A549 (cell line): ENCODE results near the gene GALT. TPM values are rescaled to one million over a fixed set of nuclear protein-coding genes. Genes with fewer than 3 reads are reported as not detected.

Source experiments
- ATAC-seq, 2 experiments: fragments of 200-7000 bp in 1 of 2; fragments of >200 bp in 1 of 2; cut with Nextera tagmentation in 1 of 2; cut with Tn5 transposase in 1 of 2; 3 replicates each; pipeline versions ENCODE4 v1.8.0 to v1.9.1; 2018 to 2020; ENCODE audit warnings: mild to moderate bottlenecking in 1 of 2, moderate library complexity in 1 of 2
- CTCF ChIA-PET: fragments of 300-600 bp; sonication (Branson Sonifier 250); formaldehyde crosslinking; extraction: SDS; loops from one replicate; lab custom pipeline; 2021; ENCODE audit warnings: antibody characterized with exemption, inconsistent platforms; lab: Yijun Ruan, JAX
- POLR2A ChIA-PET: fragments of 350-600 bp; formaldehyde crosslinking; extraction: SDS; loops from one replicate; lab custom pipeline; 2021; ENCODE audit warnings: antibody characterized with exemption, inconsistent platforms; lab: Yijun Ruan, JAX
- DNase-seq, 2 experiments: peaks; one replicate each; pipeline versions ENCODE4 v3.0.0 to v3.0.0-alpha.2; 2011 to 2016; ENCODE audit warnings: low read depth in 1 of 2, low spot score in 1 of 2
- FAIRE-seq: peaks from 2 replicates; lab custom pipeline; 2011; peaks lifted over from hg19 to GRCh38; lab: Jason Lieb, UNC
- H3K27ac ChIP-seq, 2 experiments: fragments of >200 bp; sonication (Bioruptor Twin); formaldehyde crosslinking; 3 replicates each; pipeline ENCODE4 v1.5.1; 2016 to 2017
- H3K4me1 ChIP-seq: fragments of >200 bp; sonication (Bioruptor Twin); formaldehyde crosslinking; 3 replicates; pipeline ENCODE4 v1.6.1; 2016
- H3K4me2 ChIP-seq: fragments of >200 bp; sonication (Bioruptor Twin); formaldehyde crosslinking; 3 replicates; pipeline ENCODE4 v1.6.1; 2016
- H3K4me3 ChIP-seq: fragments of >200 bp; sonication (Bioruptor Twin); formaldehyde crosslinking; 3 replicates; pipeline ENCODE4 v1.5.1; 2016
- H3K9me3 ChIP-seq: fragments of >200 bp; sonication (Bioruptor Twin); formaldehyde crosslinking; 3 replicates; pipeline ENCODE4 v1.6.1; 2016
- CBX8 ChIP-seq: fragments of 200-600 bp; sonication (generic); IDR thresholded peaks from 2 replicates; pipeline ENCODE4 v1.6.1; 2016
- CHD2 ChIP-seq: fragments of 150-350 bp; IDR thresholded peaks from 2 replicates; pipeline ENCODE4 v1.6.1; 2014; ENCODE audit warnings: low read length; ENCODE audit not compliant: partially characterized antibody
- E2F6 ChIP-seq: IDR thresholded peaks from 2 replicates; pipeline ENCODE4 v1.6.1; 2012; ENCODE audit warnings: low read depth, borderline replicate concordance
- HDAC2 ChIP-seq: fragments of 200-600 bp; sonication (generic); IDR thresholded peaks from 2 replicates; pipeline ENCODE4 v1.6.1; 2016
- HOXA7 ChIP-seq: fragments of 250-450 bp; sonication (Bioruptor Pico); IDR thresholded peaks from 2 replicates; pipeline ENCODE4 v1.5.0; 2020; ENCODE audit warnings: mild to moderate bottlenecking, moderate library complexity
- HOXB13 ChIP-seq: fragments of 250-450 bp; sonication (Bioruptor Pico); IDR thresholded peaks from 2 replicates; pipeline ENCODE4 v1.5.0; 2020; ENCODE audit warnings: low read depth, mild to moderate bottlenecking, moderate library complexity
- JUN ChIP-seq, 2 experiments: fragments of >200 bp; sonication (Bioruptor Twin); formaldehyde crosslinking; IDR thresholded peaks; 2 replicates in 1 of 2; 3 replicates in 1 of 2; pipeline ENCODE4 v1.6.1; 2016 to 2017
- MAZ ChIP-seq: fragments of 150-350 bp; IDR thresholded peaks from 2 replicates; pipeline ENCODE4 v1.6.1; 2014; ENCODE audit warnings: antibody characterized with exemption, low read depth, low read length, borderline replicate concordance
- MYC ChIP-seq: IDR thresholded peaks from 2 replicates; pipeline ENCODE4 v1.6.1; 2012; ENCODE audit warnings: mild to moderate bottlenecking, inconsistent platforms, low read length, improper control_type of control experiment, borderline replicate concordance
- NPAS2 ChIP-seq: fragments of 250-450 bp; sonication (Bioruptor Pico); IDR thresholded peaks from 2 replicates; pipeline ENCODE4 v1.8.0; 2022; ENCODE audit warnings: mild to moderate bottlenecking, moderate library complexity, borderline replicate concordance
- POLR2A ChIP-seq: IDR thresholded peaks from 2 replicates; pipeline ENCODE4 v1.6.1; 2012; ENCODE audit warnings: mild to moderate bottlenecking, low read length
- POLR2AphosphoS2 ChIP-seq: conservative IDR thresholded peaks from 2 replicates; pipeline ENCODE4 v1.6.1; 2012; ENCODE audit warnings: low read length, improper control_type of control experiment, inconsistent platforms
- RAD21 ChIP-seq, 2 experiments: fragments of >200 bp in 1 of 2; sonication (Bioruptor Twin) in 1 of 2; formaldehyde crosslinking in 1 of 2; IDR thresholded peaks in 1 of 2; conservative IDR thresholded peaks in 1 of 2; 2 replicates in 1 of 2; 3 replicates in 1 of 2; pipeline ENCODE4 v1.6.1; 2012 to 2018; ENCODE audit warnings: inconsistent platforms in 1 of 2
- REST ChIP-seq: fragments of 200-600 bp; sonication (generic); IDR thresholded peaks from 2 replicates; pipeline ENCODE4 v1.6.1; 2016; ENCODE audit warnings: antibody characterized with exemption, mild to moderate bottlenecking, moderate library complexity
- RNF2 ChIP-seq: fragments of 200-600 bp; sonication (generic); IDR thresholded peaks from 2 replicates; pipeline ENCODE4 v1.6.1; 2016; ENCODE audit warnings: low read depth, mild to moderate bottlenecking, antibody characterized with exemption, moderate library complexity, borderline replicate concordance
- SREBF2 ChIP-seq: fragments of 450-650 bp; IDR thresholded peaks from 2 replicates; pipeline ENCODE4 v1.6.1; 2014; ENCODE audit warnings: mild to moderate bottlenecking, moderate library complexity
- TFCP2L1 ChIP-seq: fragments of 250-450 bp; sonication (Bioruptor Pico); IDR thresholded peaks from 2 replicates; pipeline ENCODE4 v1.5.0; 2021; ENCODE audit warnings: mild to moderate bottlenecking
- ZFP36 ChIP-seq: fragments of 450-650 bp; IDR thresholded peaks from 2 replicates; pipeline ENCODE4 v1.6.1; 2014; ENCODE audit warnings: borderline replicate concordance; ENCODE audit not compliant: partially characterized antibody
- ZNF302 ChIP-seq: fragments of 250-450 bp; sonication (Bioruptor Pico); IDR thresholded peaks from 2 replicates; pipeline ENCODE4 v1.9.0; 2021; ENCODE audit warnings: inconsistent platforms, mild to moderate bottlenecking, moderate library complexity
- ZSCAN20 ChIP-seq: fragments of 250-450 bp; sonication (Bioruptor Pico); IDR thresholded peaks from 2 replicates; pipeline ENCODE4 v1.8.0; 2022; ENCODE audit warnings: mild to moderate bottlenecking, moderate library complexity
- WGBS: methylation state at CpG from one replicate; pipeline ENCODE4 v1.1.6; 2017; ENCODE audit errors: missing lambda C conversion rate; 5-methylcytosine and 5-hydroxymethylcytosine counted together
- polyA plus RNA-seq, 4 experiments: library from polyadenylated mRNA; depleted of rRNA in 3 of 4; stranded (reverse); fragments of >200 nt; fragmentation: RNase III in 1 of 4; extraction: RNeasy Plus Mini Kit Qiagen cat#74134 plus additional on column Dnase treatment in 1 of 4; gene quantifications; 2 replicates in 3 of 4; 3 replicates in 1 of 4; pipeline ENCODE4 v1.2.3, GENCODE V29; 2011 to 2017
- TF ChIP-seq, protein P1 (sequence below): IDR thresholded peaks from 2 replicates; pipeline ENCODE4 v1.6.1; 2012
- TF ChIP-seq, protein P2 (sequence below): fragments of 150-350 bp; IDR thresholded peaks from 2 replicates; pipeline ENCODE4 v1.6.1; 2014; ENCODE audit warnings: low read depth, mild to moderate bottlenecking, low read length
- TF ChIP-seq, protein P3 (sequence below): fragments of 250-450 bp; sonication (Bioruptor Pico); IDR thresholded peaks from 2 replicates; pipeline ENCODE4 v1.5.0; 2021; ENCODE audit warnings: mild to moderate bottlenecking, moderate library complexity, borderline replicate concordance

GALT gene
- polyA plus RNA-seq, 2 of the 4 experiments (the other 2 are of a cell fraction) = 19.0 to 28.4 TPM

DNA sequence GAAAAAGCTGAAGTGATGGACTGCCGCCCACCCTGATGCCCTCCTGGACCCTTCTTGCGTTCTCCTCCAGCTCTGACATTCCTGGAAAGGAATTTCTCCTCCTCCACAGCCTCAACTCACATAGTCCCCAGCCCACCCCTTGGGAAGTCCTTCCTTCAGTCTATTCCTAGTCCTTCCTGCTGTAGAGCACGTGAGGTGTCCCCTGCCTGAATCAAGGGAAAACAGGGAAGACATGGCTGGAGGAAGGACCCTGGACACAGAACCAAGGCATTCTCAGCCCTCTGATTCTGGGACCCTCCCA, 21.3 kb upstream of the GALT start:
- ATAC-seq (no peak), DNase-seq (no peak)
- ChIA-PET POLR2A (interaction anchor here (1.9 kb wide), 1 partner anchor 13 kb away, joined by 6 read pairs; the partner anchor contains the start of gene SIGMAR1), CTCF (interaction anchor here (1.1 to 7.4 kb wide), 7 partner anchors 9 to 33 kb away, joined by 5 to 118 read pairs (median 11); partner anchors contain the start of genes RPP25L and SIGMAR1)
- H3K4me3 ChIP-seq = no peak overlapping the region
- no peaks in the 10 kb centered on the region for H3K9me3 ChIP-seq
- WGBS = 62% methylated on average over 3 of the region's 3 CpGs
- H3K4me1 ChIP-seq = peaks cover 5% of the 10 kb centered on the region; the same call in 1 of the 3 replicates
- no peak overlapping the region for H3K27ac ChIP-seq
- no peak for TF ChIP-seq HOXA7 (CRISPR knock-in tag)
- no peak for TF ChIP-seq ZFP36
- no peak for TF ChIP-seq HOXB13 (CRISPR knock-in tag)
- no peak for TF ChIP-seq MAZ
- TF ChIP-seq RAD21 (conservative IDR thresholded peaks at IDR 0.05 in 1 of 2, IDR thresholded peaks at IDR 0.05 in 1 of 2) = no peak
- no peak for TF ChIP-seq MYC
- no peak for TF ChIP-seq REST
- TF ChIP-seq ZNF302 (CRISPR knock-in tag) = no peak
- TF ChIP-seq JUN (IDR thresholded peaks at IDR 0.05) = no peak
- TF ChIP-seq NPAS2 (CRISPR knock-in tag) = no peak
- TF ChIP-seq RNF2 = no peak
- TF ChIP-seq, all 56 proteins: peak for 0
- FAIRE-seq = no peak
- no peak overlapping the region for H3K4me2 ChIP-seq

- POLR2A ChIA-PET = no interaction called here
- H3K27ac ChIP-seq = no peak overlapping the region
- peak overlapping the region; percentile 95 for H3K4me2 ChIP-seq
- DNase-seq (no peak), FAIRE-seq (no peak), ATAC-seq (peak in 1 of 2 experiments; percentile 3; a peak in 1 of 6 replicates)
- H3K9me3 ChIP-seq = no peaks in the 10 kb centered on the region
- H3K4me3 ChIP-seq = peak overlapping the region; percentile 49
- H3K4me1 ChIP-seq = peaks cover 13% of the 10 kb centered on the region; the same call in 1 of the 3 replicates
- TF ChIP-seq SREBF2 (no peak), E2F6 (no peak), ZSCAN20 (no peak), TFCP2L1 (no peak), CHD2 (no peak), POLR2AphosphoS2 (no peak), POLR2A (no peak), HDAC2 (no peak), CBX8 (no peak)
- TF ChIP-seq, protein P1, sequence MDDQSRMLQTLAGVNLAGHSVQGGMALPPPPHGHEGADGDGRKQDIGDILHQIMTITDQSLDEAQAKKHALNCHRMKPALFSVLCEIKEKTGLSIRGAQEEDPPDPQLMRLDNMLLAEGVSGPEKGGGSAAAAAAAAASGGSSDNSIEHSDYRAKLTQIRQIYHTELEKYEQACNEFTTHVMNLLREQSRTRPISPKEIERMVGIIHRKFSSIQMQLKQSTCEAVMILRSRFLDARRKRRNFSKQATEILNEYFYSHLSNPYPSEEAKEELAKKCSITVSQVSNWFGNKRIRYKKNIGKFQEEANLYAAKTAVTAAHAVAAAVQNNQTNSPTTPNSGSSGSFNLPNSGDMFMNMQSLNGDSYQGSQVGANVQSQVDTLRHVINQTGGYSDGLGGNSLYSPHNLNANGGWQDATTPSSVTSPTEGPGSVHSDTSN = no peak
- TF ChIP-seq, protein P2, sequence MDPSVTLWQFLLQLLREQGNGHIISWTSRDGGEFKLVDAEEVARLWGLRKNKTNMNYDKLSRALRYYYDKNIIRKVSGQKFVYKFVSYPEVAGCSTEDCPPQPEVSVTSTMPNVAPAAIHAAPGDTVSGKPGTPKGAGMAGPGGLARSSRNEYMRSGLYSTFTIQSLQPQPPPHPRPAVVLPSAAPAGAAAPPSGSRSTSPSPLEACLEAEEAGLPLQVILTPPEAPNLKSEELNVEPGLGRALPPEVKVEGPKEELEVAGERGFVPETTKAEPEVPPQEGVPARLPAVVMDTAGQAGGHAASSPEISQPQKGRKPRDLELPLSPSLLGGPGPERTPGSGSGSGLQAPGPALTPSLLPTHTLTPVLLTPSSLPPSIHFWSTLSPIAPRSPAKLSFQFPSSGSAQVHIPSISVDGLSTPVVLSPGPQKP = no peak
- TF ChIP-seq, protein P3, sequence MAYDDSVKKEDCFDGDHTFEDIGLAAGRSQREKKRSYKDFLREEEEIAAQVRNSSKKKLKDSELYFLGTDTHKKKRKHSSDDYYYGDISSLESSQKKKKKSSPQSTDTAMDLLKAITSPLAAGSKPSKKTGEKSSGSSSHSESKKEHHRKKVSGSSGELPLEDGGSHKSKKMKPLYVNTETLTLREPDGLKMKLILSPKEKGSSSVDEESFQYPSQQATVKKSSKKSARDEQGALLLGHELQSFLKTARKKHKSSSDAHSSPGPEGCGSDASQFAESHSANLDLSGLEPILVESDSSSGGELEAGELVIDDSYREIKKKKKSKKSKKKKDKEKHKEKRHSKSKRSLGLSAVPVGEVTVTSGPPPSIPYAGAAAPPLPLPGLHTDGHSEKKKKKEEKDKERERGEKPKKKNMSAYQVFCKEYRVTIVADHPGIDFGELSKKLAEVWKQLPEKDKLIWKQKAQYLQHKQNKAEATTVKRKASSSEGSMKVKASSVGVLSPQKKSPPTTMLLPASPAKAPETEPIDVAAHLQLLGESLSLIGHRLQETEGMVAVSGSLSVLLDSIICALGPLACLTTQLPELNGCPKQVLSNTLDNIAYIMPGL (CRISPR knock-in tag) = no peak
- CTCF ChIA-PET = interaction anchor here (0.7 to 13.3 kb wide), 3 partner anchors 17 to 37 kb away, joined by 3 to 429 read pairs (median 4); partner anchors contain the start of gene RPP25L
- 51% methylated on average over 19 of the region's 20 CpGs for WGBS
Observed at GRCh38 chr9:34627716-34628655, 18.5 kb upstream of the GALT start.
